Activated CD8-positive, alpha-beta memory T cell treated with anti-CD3 and anti-CD28 coated beads, Interleukin-2, amount 50 U/mL, for 4 hours (primary cell): ENCODE data around the gene FILIP1L.

Experiments used
- DNase-seq: peaks from one replicate; pipeline ENCODE4 v3.0.0-alpha.2; 2020

Gene FILIP1L

GRCh38 chr3:99911433-99911832, 202.9 kb downstream of the FILIP1L start:
- DNase-seq = no peak

DNA sequence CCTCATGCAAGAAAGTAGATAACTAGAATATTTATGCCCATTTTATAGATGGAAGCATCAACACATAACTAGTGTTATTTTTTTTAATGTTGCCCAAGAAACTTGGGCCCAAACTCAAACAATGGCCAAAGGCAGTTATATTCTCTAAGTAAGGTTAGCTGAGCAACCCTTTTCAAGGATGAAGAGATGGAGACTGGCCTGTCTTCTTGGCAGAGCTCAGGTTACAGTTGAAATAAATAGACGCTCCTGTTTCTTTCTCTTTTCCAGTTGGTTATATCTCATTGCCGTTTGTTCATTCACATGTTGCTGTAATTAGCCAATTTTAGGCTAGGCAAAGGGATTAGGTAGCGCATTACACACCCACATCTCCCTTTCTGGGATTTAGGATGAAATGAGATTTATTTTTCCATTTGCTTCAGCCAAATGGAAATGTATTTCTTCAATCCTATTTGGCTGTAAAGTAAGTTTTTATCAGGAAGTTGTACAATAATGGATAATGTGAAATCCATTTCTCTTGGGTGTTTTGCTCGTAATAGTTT, 203.5 kb downstream of the FILIP1L start:
- DNase-seq = no peak

DNA sequence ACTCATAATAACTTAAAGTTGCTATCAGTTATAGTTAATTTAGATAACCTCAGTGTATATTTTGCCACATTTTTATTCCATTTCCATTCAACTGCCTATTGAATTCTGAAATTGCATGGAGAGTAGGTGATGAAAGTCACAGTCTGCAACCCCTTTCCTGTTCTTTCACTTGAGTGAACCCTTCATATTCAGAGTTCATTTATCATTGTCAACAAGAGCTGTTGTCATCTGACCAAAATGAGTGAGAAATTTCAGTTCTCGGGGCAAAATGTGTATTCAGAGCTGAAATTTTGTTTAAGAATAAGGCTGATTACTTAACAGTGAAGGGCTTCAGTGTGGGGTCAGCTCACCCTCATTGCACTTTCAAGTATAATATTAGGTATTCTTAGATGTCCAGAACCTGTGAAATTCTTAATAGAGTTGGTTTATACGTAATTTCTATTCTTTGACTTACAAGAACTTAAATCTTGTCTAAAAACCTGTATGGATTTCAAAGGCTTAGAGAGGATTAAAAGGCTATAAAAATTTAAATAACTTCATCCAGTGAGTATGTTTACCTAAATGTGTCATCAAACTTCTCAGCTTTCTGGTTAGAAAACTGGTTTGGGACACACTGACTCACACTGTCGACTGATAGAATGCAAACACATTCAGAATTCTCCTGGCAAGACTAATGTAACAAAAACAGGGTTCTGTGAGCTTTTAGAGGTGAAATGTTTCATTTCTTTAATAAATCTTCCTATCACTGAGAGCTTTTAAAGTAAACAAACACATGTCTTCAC, 204.4 kb downstream of the FILIP1L start:
- no peak for DNase-seq

- DNase-seq = no peak
Observed at GRCh38 chr3:99907959-99908544, 206.2 kb downstream of the FILIP1L start.

GRCh38 chr3:99903869-99904268, 210.4 kb downstream of the FILIP1L start:
- no peak for DNase-seq

GRCh38 chr3:99902091-99902490, 212.2 kb downstream of the FILIP1L start:
- no peak for DNase-seq

GRCh38 chr3:99901200-99901926, 212.9 kb downstream of the FILIP1L start:
- DNase-seq = no peak

GRCh38 chr3:99900248-99900647, 214.1 kb downstream of the FILIP1L start:
- no peak for DNase-seq

GRCh38 chr3:99899603-99900002, 214.7 kb downstream of the FILIP1L start:
- no peak for DNase-seq

DNA sequence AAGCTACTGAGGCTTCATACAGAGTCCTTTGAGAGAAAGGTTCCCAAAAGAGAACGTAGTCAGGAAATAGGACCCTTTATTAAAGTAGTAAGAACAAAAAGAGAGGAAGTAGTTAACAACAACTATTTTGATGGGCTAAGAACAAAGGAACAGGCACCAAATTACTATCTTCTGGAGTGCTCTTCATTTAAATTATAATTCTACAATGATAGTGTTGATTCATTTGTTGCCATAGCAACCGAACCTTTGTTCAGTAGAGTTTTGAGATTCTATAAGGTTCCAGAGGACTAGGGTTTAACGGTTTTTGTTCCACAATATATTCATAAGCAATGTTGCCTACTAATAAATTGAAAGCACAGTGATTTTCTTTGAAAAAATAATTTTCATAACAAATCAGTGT, 217.8 kb downstream of the FILIP1L start:
- DNase-seq = no peak

GRCh38 chr3:99895703-99896441, 218.4 kb downstream of the FILIP1L start:
- DNase-seq = no peak

DNA sequence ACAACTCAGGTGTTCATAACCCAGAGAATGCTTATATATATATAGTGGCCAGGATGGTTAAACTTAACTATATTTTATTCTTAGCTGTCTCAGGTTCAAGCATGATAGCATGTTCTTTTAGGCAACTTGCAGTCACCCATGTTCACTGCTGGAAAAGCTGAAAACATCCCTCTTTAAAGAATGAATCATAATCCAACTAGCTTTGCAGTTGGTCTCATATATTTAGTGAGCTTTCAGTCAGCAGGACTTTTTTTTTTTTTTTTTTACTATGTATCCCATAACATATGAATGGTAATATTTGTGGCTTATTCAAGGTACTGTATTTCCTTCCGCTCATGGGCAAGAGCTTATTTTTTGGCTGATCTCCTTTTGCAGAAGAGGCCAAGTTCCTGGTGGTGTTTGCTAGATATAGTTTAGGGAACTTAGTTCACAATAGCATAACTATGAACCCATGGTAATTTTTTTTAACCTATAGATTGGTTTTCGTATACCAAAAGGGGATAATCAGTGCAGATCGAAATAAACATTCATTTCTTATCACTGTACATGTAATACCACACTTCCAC, 219.1 kb downstream of the FILIP1L start:
- DNase-seq = no peak

GRCh38 chr3:99892332-99892731, 222.0 kb downstream of the FILIP1L start:
- no peak for DNase-seq

- DNase-seq = no peak
Observed at GRCh38 chr3:99891610-99892285, 222.6 kb downstream of the FILIP1L start.

GRCh38 chr3:99885851-99886250, 228.4 kb downstream of the FILIP1L start:
- no peak for DNase-seq

GRCh38 chr3:99885085-99885484, 229.2 kb downstream of the FILIP1L start:
- DNase-seq = no peak

DNA sequence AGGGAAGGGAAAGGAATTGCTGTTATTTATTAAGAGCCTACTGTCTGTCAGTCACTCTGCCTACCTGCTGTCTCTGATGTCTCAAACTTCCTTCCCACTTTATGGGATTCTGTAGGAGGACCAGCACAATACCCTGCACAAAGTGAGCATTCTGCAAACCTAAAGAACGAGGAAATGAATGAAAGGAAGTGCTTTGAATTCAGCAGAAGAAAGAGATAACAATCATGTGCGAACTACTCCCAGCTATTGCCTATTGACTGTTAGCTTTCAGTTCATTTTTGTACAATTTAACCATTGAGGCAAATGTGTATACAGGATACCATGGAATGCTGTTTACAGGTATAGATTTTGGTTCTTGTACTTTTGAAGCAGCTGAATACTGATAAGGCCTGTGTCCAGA, 229.8 kb downstream of the FILIP1L start:
- DNase-seq = no peak

DNA sequence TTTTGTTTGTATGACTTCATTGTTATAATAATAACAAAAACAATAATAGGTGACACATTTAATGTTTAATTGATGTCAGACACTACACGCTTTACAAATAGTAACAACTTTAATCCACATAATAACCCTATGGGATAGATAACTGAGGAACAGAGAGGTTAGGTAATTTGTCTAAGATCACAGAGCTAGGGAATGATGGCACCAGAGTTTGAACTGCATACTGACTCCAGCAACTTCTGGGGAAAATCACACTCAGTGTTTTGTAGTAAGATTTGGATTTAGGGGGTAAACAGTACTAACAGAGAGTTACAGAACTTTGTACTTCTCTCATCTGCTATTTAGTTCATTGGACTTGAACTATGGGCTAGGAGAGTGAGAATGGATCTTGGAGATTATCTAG, 230.6 kb downstream of the FILIP1L start:
- no peak for DNase-seq

- no peak for DNase-seq
Observed at GRCh38 chr3:99883138-99883461, 231.2 kb downstream of the FILIP1L start.

- DNase-seq = no peak
Observed at GRCh38 chr3:99882436-99883137, 231.7 kb downstream of the FILIP1L start.

DNA sequence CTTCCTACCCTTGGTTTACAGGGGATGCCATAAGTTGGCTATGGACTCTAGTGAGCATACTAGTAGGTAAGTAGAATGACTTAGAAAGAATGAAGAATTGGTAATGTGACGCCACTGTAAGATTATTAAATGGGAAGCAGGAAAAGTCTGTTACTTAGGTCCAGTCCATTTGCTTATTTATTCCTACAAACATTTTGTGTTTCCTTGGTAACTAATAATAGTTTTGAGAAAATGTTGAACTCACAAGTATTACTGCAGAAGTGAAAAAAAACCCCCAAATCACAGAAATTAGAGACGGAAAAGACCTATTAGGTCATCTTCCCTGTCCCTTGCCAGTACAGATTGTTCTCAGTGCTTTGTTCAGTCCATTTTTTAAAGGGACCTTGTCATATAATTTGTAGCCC, 233.2 kb downstream of the FILIP1L start:
- DNase-seq = no peak

DNA sequence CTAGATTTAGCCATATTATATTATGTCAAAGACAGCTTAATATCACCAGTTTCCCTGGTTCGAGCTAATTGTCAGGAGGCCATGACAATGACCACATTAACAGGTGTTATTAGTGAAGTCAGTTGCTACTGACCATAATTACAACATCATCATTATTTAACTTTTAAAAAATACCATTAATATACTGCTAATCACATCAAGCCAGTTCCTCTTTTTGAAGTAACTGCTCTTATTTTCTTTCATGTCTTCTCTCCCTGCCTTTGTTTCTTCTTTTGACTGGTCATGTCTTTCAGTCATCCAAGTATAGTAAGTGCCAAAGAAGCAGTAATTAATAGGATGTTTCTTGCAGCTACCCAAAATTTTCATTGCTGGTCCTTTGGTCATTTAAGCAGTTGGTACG, 235.0 kb downstream of the FILIP1L start:
- no peak for DNase-seq
